ENCODE measurements around the gene SRXN1.

SRXN1 gene

DNA sequence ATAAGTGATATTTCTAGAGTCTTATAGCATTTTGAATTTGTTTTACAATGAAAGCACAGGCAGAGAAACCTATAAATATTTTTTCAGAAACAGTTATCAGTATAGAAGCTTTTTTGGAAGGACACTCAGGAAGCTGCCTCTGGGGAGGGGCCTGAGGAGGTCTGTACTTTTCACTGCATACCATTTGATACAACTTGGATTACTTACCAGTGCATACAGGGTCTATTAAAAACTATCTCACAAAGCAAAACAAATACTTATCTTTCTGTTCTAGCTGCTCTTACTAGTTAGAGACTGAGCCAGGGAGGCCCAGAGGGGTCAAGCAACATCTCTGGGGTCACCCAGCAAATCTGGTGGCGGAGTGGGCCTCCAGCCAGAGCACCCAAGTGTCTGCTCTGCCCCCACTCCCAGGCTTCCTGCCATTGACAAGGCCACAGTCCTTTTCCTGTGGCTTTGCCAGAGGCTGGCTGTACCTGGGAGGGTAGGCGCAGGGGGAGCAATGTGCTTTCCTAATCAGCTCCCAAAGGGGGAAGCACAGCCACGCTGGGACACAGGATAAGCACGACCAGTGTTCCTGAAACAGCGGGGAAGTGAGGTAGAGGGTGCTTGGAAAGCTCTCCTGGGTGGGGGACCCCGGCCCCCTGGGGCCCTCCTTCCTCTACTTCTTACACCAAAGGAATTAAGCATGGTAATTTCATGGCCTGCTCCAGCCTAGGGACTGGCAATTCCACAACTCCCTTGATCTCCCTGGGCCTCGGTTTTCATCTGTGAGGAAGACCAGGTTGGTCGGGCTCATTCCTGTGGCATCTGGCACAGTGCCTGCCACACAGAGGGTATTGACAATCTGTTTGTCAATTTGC, 50.7 kb downstream of the SRXN1 start:
- no peak for DNase-seq

DNA sequence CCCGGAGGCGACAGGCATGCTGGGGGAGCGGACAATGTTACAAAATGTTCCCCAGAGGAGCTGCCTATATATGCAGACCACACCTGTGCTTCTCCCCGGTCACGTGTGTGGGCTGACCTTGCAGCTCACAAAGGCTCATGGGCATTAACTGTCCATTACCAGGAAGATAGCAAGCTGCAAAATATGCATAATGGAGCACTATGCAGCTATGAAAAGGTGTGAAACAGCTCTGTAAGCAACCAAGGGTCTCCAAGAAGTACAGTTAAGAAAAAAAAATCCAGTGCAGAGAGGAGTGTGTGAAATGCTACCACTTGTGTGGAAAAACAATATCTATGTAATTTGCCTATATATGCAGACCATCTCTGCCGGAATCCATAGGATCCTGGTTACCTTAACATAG, 52.3 kb downstream of the SRXN1 start:
- DNase-seq: no peak

DNA sequence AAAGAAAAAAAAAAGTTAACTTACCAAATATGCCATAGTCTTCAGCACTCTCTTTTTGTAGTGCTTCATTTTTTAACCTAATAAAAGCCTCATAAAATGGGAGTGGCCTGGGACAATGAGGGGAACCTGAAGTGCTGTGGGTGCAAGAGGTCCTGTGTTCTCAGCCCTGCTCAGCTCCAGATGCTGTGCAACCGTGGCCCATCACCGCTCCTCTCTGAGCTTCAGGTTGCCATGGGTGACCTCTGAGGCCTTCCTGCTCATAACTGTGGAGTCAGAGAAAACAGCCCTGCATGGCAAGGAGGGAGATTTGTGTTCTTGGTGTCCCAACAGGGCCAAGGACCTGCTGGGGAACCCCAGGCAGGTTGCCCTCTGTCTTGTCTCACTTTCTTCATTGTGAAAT, 52.9 kb downstream of the SRXN1 start:
- no peak for DNase-seq

DNA sequence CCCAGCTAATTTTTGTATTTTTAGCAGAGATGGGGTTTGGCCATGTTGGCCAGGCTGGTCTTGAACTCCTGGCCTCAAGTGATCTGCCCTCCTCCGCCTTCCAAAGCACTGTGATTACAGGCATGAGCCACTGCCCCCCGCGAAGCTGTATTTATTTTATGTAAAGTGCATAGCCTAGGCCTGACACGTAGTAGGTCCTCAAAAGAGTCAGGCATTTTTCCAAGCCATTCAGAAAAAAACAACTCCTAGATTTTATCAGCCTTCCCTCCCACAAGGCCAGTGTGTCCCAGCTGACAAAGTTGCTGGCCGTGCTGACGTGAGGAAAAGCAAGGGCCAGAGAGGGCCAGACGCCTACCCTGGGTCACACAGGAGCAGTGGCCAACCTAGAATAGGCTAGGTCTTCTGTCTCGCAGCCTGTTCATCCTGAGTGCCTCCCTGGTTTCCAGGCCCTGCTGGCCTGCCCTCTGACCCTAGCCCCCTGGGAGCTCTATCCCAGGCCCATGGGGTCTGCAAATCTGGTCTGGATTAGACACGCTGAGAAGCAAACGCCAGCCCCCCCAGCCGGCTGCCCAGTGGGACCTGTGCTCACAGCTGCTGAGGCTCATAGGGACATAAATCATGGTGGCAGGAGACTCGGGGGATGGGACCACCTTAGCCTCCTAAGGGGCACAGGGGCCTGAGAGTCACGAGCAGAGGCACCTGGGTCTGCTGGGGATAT, 54.7 kb downstream of the SRXN1 start:
- no peak for DNase-seq

DNA sequence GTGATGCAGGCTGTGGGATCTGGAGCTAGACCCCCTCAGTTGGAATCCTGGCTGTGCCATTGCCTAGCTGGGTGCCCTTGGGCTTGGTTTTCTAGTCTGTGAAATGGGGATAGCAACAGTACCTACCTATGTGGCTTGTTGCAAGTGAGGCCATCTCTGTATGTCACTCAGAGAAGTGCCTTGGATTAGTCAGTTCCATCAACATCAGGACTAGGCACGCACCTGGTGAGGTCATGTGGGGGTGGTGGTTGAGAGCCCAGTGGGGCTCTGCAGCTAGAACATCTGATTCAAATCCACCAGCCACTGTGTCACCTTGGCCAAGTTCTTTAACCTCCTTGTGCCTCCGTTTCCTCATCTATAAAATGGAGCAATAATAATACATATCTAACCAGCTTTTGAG, 55.4 kb downstream of the SRXN1 start:
- no peak for DNase-seq

All from T1000 (cell line).